DMS53 treated with DMSO at 0.1 percent for 48 hours (cell line): ENCODE results near the gene DMBX1.

ENCODE experiments used
- DNase-seq: peaks from one replicate; lab custom pipeline; 2025; ENCODE audit not compliant: unreplicated experiment; lab: John Stamatoyannopoulos, UW

DMBX1 gene

DNA sequence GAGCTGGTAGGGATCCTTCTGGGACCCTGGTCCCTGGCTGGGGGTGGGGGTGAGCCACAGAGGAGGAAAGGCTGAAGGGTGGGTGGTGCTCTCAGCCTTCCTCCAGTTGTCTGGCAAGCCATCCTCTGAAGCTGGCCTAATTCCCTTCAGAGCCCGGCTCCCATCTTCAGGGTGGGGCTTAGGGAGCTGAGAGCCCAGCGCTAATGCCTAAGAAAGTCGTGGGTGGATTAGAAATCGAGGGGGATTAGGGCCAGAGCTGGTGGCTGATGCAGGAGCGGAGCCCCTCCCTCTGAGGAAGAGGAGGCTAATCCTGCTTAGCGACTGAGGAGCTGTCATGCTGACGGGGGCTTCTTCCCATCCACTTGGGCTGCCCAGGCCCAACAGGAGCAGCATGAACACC lies 30.8 kb upstream of the DMBX1 start:
- no peak for DNase-seq

DNA sequence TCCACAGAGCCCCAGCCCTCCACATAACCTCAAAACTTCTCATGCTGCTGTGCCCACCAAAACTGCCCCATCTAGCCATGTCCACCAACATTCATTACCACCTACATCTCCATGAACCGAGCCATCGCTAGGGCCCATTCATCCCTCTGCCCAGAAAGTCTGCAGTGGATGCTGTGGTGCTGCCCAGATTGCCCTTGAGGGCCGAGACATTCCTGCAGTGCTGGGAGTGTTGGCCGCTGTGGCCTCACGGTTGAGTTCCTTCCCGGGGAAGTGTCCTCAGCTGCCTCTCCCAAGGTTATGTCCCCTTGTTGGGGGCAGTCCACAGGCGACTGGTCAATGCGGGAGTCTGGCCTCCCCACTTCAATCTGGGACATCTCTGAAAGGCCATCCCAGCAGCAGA lies 30.3 kb upstream of the DMBX1 start:
- DNase-seq, result no peak

DNA sequence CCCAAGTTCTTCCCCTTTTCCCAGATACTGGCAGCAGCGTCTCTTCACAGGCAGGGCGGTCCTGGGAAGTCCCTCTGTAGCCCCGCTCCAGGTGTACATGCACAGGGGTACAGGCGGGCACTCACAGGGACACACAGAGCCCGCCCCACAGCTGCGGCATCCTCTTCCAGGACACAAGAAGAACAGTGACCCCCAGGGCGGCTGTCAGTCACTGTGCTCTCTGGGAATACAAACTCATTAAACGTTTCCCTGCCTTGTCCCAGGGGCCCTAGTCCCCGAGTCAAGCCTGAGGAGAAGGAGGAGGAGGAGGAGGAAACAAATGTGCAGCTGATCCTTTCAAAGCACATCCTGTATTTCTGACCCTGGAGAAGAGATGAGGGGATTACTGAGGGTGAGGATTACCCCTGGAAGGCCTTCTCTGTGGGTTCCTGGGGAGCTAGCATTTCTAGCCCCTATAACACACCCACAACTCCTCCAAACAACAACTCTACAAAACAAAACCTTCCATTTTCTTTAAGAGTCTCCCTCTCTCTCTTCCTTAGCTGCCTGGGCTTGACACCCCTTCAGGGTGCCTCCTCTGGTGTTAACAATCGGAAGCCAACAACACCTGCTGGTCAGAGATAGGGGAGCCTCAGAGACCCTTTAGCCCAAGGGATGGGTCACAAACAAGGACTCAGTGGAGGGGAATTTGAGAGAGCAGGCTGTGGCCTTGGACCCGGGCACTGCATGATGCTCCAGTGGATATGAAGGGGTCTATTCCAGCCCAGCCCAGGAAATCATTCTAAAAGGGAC lies 28.4 kb upstream of the DMBX1 start:
- no peak for DNase-seq

DNA sequence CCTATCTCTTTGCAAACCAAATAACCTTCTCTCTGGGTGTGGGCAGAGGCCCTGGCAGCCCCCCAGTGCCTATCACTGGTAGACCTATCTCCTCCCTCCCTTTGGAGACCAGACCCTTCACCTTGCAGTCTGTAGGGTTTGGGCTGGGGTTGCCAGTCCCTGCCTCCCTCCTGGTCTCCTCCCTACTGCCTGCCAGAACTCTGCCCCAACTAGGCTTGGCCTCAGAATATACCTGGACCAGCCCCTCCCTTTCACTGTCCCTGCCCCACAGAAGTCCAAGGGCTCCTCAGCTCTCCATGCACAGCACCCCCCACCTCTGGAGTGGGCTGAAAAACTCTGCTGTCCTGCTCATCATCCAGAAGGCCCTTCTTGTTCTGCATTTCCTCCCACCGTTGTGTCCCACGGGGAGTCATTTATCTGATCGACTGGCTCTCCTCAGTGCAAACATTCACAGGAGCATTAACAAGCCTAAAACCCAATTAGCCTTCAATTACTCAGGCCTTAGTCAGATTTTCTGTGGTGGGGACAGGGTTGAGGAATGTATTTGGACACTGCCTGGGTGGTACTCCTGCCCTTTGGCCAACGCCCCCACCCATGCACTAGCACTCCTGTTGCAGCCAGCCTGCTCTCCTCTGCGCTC lies 27.7 kb upstream of the DMBX1 start:
- no peak for DNase-seq

DNA sequence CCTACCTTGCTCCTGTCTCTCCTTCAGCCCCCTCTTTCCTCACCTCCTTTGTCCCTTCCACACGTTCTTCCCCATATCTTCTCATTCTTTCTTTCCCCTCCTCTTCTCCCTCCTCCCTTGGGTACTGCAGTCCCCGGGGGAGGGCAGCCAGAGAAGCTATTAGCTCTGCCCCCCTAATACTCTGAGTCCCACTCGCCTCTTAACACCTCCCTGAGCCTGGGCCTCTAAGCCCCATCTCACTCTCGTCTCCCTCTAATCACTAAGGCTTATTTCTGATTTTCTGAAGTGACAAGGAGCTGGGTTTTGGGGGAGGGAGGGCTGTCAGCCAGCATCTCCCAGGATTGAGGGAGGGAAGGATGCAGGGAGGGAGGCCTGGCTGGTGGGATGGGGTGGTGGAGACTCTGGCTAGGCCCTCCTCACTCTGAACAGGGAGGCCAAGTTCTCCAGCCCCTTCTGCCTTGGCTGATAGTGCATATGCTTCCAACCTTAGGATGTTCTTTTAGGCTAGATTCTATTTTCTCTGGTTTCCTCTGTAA lies 25.6 kb upstream of the DMBX1 start:
- no peak for DNase-seq

DNA sequence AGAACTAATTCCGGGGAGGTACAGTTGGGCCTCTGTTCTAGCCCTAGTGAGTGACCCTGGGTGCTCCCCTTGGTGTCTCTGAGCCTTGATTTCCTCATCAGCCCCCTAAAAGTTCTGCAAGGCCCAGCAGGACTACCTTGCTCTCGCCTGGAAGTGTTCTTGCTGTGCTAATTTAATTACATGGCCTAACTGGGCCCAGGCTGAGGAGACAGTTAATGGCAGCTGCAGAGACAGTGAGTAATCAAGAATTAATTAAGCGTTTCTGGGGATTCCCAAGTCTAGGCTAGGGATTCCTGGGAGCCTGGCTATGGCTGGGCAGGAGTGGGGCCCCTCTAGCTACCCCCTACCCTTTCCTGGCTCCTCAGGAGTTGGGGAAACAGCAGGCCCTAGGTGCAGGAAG lies 24.7 kb upstream of the DMBX1 start:
- DNase-seq, result no peak

DNA sequence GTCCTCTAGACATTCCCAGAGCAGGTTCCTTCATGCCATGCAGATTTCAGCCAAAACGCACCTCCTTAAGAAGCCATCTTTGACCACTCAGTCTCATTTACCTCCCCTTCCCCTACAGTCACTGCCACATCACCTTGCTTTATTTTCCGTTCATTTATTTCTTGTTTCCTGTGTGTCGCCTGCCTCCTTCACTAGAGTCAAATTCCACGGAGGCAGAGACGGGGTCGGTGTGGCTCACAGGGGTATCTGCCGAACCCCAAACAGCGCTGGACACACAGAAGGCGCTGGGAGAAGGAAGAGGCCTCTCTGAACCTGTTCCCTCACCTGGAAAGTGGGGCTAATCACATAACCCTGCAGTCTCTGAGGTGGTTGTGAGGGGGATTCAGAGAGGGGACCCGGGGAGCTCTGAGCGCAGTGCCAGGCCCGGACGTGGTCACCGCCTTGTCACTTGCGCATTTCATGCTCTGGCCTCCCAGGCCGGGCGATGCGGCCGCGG lies 23.6 kb upstream of the DMBX1 start:
- DNase-seq, result no peak

DNA sequence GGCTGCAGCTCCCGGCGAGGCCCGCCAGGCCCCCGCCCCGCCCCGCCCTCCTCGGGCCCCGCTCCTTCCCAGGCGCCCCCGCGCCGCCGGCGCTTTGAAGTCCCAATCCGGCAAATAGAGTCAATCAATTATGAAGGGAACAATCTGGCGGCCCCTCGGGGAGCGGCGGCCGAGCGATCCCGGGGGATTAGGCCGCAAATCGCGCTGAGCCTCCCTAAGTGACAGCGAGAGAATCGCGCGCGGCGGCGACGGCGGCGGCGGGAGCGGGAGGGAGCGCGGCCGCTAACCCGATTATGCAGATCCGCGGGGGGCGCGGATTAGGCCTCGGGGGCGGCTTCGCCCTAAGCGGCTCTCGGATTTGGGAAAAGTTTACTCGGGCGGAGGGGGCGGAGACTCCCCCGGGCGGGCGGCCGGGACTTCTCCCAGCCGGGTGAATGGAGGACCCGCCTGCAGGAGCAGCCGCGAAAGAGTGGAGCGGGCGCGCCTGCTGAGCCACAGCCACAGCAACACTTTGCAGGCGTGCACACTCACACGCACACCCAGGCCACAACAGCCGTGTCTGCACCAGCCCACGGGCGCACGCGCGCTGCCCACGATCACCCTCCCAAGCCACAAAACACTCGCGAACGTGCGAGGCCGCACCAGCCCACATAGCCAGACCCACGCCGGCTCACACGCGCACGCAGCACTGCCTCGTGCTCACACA lies 23.0 kb upstream of the DMBX1 start:
- DNase-seq, result peak; percentile 27

DNA sequence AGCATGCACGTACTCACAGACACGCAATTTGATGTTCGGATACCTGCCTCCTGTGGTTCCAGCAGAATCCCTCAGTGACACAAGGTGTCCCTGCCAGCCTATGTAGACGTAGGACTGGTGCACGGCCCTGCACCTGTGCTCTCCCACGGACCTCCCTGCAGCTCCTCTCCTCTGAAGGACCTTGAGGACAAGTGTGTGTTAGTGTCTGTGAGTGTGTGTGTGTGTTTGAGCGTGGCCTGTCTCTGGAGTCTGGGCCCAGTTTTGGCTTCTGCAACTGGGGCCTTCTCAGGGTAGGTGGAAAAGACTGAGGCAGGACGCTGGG lies 22.5 kb upstream of the DMBX1 start:
- DNase-seq, result no peak

DNA sequence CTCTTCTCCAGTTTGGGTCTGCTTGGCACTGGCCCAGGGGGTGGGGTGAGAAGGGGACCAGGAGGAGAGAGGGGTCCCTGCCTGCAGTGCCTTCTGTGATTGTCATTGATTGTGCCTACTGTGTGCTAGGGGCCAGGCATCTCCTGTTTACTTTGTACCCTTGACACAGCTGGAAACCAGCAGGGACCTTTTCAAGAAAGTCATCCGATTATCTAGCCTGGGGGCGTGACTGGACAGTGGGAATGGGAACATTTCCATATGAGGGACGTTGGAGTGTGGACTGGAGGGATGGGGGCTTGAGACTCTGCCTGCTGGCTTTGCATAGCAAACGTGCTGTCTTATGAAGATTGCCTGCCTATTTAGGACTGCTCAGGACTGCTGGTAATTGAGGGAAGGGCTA lies 19.8 kb upstream of the DMBX1 start:
- DNase-seq, result no peak

DNA sequence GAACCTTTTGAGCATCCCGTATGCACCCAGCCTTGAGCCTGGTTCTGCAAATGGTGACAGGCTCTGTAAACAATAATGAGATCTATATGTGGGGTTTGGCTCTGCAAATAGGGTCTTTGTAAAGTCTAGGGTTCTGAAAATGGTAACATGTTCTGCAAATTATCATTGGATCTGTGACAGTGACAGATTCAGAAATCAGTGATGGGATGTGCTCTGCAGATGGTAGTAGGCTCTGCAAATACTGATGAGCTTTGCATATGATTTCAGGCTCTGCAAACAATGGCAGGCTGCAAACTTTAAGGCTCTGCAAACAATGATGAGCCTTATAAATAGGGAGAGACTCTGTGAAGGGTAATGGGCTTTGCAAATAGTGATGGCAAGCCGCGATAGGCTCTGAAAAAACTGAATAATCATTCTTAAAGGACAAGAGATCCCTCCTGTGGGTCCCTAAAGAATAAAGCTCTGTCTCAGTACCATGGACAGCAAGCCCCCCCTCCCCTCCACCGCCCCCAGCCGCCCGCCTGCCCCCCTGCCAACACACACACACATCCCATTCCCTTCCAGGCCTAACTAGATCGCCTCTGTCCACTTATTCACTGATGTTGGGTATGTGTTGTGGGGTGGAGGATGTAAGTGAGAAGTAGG lies 17.7 kb upstream of the DMBX1 start:
- no peak for DNase-seq

DNA sequence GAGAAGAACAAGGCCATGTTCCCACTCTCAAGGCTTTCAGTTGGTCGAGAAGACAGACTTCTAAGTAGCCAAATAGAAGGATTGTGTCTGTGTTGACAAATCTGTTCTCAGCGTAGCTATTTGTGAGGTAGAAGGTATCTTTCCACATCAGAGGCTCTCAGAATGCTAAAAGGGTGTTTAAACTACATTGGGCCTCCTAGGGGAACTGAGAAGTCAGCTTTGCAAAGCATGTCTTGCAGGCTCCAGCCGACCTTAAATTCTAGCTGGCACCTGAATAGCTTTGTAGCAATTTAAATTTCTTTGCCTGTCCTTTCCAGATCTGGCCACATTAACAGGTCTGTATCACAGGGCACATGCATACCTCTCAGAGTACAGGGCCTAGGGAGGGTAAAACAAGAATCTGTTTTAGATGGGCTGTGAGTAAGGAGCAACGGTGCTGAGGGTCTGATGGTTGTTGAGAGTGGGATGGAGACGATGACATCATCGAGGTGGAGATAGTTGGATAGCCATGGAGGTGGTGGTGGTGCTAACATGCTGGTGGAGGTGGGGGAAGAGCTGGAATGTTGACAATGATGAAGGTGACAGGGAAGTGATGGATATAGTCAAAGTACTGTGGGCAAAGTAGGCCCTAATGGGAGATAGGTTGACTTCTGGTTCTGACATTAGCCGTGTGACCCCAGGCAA lies 17.0 kb upstream of the DMBX1 start:
- no peak for DNase-seq

DNA sequence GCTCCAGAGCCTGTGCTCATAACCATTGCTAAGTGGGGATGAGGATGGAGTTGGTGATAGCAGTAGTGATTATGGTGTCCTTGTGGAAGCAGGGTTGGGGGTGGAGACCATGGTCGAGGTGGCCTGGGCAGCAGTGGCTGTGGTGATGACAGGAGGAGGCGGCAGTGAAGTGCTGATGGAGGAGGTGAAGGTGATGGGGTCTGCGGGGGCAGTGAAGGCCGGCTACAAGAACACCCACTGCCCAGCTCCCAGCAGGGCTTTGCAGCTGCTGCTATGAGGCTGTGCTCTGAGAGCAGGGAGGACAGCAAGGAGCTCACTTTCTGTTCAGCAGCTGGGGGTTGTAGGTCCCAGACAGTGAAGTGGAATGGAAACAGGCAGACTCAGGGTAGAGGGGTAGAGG lies 15.6 kb upstream of the DMBX1 start:
- DNase-seq, result no peak

DNA sequence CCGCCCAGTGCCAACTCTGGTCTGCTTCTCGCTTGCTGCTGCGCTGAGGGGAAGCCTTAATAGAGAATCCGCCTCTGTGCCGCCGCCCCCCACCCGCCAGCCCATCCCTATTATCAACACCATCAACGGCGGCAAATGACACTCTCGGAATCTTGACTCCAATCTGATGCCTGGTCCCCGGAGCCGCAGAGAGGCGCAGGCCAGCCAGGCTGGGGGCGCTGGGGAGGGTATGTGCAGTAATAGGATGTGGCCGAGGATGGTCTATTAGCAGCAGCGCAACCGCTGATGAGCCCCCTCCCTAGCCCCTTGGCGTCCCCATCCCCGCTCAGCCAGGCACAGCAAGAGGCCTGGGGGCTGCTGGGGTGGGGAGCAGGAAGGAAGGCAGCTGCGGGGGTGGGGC lies 15.1 kb upstream of the DMBX1 start:
- DNase-seq, result no peak

DNA sequence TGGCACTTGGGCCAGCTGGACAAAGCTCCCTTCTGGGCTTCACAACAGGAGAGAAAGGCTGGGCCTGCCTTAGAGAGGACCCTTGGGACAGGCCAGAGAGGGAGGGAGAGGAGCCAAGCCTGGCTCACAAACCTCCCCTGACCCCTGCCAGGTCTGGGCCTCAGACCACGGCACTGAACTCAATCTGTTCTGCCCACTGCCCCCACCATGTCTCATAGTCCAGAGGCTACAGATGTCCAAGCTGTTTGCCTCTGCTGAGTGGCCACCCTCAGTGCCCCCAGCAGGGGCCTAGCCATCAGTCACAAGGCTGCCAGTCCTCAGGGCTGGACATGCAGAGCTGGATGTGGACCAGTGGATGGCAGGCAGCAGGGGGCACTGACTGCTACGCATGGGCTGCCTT lies 13.0 kb upstream of the DMBX1 start:
- no peak for DNase-seq

DNA sequence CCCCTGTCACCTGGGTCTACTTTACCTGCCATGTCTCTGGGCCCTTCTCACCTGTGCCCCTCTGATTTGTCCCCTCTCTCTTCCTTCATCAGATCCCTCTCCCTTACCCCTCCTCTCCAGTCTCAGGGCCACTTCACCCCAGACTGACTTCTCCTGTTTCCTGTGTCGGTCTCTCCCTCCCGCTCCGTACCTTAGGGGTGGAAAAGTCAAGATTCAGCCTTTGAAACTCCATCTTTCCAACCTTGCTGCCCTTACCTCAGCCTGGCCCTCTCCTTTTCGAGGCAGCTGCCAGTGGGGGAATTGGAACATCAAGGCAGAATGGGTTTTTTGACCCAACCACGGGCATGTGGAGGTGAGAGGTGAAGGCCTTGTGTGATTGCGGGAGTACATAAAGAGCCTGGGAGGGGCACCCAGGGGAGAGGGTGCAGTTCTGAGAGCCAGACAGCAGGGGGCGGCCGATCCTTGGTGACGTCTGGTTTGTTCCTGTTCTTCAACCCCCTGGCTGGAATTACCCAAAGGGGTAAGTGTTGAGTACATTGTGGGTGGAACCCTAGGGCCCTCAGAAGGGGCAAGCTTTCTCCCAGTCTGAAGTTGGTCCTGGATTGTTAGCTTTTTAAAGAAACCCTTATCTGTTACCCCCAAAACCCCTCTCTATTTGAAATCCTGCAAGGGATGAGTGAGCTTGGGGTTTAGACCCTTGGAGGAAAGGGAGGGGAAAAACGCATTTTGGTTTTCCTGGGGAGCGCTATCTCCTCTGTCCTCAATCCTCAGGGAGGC lies 12.3 kb upstream of the DMBX1 start:
- peak; percentile 78 for DNase-seq

DNA sequence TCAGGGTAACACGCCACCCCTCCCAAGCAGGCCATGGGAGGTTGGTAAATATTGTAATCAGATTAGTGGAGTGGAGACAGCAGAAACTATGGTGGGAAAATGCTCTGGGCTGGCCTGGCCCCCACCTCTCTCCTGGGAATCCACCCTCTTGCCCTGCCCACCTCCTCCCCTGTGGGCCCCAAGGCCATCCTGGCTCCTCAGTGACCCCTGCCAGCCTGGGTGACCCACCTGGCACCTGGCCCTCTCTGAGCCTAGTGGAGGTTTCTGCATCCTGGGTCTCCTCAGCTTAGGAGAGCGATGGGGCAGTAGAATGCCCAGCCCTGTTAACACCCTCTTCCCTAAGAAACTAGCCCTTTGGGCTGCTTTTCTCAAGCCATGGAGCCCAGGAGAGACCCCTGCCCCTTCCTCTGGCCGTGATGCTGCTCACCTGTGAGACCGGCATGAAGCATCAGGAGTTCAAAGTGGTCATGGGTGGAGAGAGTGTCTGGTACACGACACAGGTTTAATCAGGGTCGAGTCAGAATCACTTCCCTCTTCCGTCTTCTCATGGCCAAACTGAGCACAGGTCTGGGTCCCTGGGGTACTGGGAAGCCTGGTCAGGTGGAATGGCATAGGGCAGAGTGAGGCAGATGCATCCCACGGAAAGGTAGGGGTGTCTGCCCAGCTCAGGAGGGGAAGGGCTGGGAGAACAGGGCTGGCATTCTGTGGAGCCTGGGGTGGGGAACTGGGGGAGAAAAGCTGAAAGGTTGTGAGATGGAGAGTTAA lies 10.7 kb upstream of the DMBX1 start:
- DNase-seq, result no peak

DNA sequence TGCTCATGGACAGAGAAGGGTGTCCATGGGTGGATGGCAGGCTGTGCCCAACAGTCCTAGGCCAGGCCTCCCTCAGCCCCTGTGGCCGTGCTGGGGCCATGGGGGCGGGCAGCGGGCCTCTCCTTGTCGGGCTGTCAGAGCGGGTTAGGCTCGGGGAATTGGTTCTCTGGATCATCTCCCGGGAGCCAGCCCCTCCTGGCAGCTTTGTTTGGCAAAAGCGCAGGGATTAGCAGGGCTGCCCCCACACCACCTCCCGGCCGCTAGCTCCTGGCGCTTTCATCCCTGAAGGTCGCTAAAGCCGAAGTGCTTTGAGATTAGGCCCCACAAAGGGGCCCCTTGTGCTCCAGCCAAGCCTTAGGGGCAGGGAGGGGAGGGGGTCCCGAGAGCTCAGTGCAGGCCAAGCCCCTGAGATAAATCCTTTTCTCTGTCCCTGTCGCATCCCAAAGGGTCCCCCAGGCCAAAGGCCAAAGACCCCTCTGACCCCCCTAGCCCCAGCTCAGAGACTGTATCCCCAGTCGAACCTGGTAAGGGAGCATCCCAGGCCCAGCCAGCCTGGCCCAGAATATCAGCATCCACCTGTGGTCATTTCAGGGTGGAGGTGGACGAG lies 9.8 kb upstream of the DMBX1 start:
- DNase-seq, result no peak
